ENCODE measurements around the gene NPHP4. TPM values are rescaled to one million over a fixed set of nuclear protein-coding genes. Genes with fewer than 3 reads are reported as not detected.

NPHP4 gene
- polyA plus RNA-seq, 1 of the 3 experiments (the other 2 are of a cell fraction), result 7.0 TPM

GRCh38 chr1:5977494-5978444 is 14.5 kb downstream of the NPHP4 start (continued):
- no peak for TF ChIP-seq GABPA (IDR thresholded peaks at IDR 0.05; ENCODE audit: low read depth)

GRCh38 chr1:5976726-5977493 is 15.3 kb downstream of the NPHP4 start:
- Histone ChIP-seq H3K9me2 (no peaks in the 10 kb centered on the region), H3K9me3 (no peaks in the 10 kb centered on the region), H3K36me3 (replicated peaks in 1 of 2; ENCODE audit: control insufficient read depth in 1 of 2, insufficient read depth in 2 of 2, low read length in 1 of 2) (peaks cover 0 to 3% of the 10 kb centered on the region in 2 experiments), H3K4me1 (ENCODE audit: control insufficient read depth in 1 of 2, insufficient read depth in 2 of 2, low read depth in 1 of 2, low read length in 1 of 2) (peaks cover 0 to 16% of the 10 kb centered on the region in 2 experiments; a peak in 1 of 4 replicates), H3K79me2 (ENCODE audit: insufficient read depth) (no peaks in the 10 kb centered on the region), H3K4me3 (ENCODE audit: low read depth in 2 of 2, low read length in 1 of 2) (no peak overlapping the region), H3K27ac (ENCODE audit: low read depth in 2 of 2, low read length in 1 of 2) (no peak overlapping the region), H3K9ac (no peak overlapping the region), H3F3A (replicated peaks; ENCODE audit: insufficient read depth) (peaks cover 3% of the 10 kb centered on the region), H4K20me1 (ENCODE audit: insufficient read depth) (no peaks in the 10 kb centered on the region), H3K4me2 (no peak overlapping the region), H2AFZ (ENCODE audit: low read depth) (no peak overlapping the region), H3K27me3 (ENCODE audit: insufficient read depth) (no peaks in the 10 kb centered on the region)
- no peak for DNase-seq
- ChIA-PET CTCF (interaction anchor here (0.7 to 3.3 kb wide), 5 partner anchors 10 to 231 kb away, joined by 3 to 16 read pairs (median 5); no protein-coding TSS in a partner anchor), POLR2A (no interaction called here)
- no peak for TF ChIP-seq CTCF (IDR thresholded peaks at IDR 0.05)
- TF ChIP-seq FOXJ3 (CRISPR knock-in tag; IDR thresholded peaks at IDR 0.05), result no peak
- no peak for TF ChIP-seq JUND (IDR thresholded peaks at IDR 0.05)
- TF ChIP-seq EP300 (IDR thresholded peaks at IDR 0.05; ENCODE audit: borderline replicate concordance in 1 of 2, low read depth in 1 of 2, low read length in 1 of 2), result no peak
- TF ChIP-seq TAF1 (IDR thresholded peaks at IDR 0.05; ENCODE audit: borderline replicate concordance, low read depth, low read length), result no peak
- TF ChIP-seq TEAD4 (IDR thresholded peaks at IDR 0.05; ENCODE audit: borderline replicate concordance, insufficient read depth), result no peak
- WGBS (ENCODE audit: low lambda C conversion rate), result 96% methylated on average over 23 of the region's 25 CpGs

- H3K4me1 ChIP-seq (ENCODE audit: control insufficient read depth in 1 of 2, insufficient read depth in 2 of 2, low read depth in 1 of 2, low read length in 1 of 2), result peaks cover 0 to 23% of the 10 kb centered on the region in 2 experiments; a peak in 1 of 4 replicates
- POLR2A ChIA-PET, result no interaction called here
- WGBS (ENCODE audit: low lambda C conversion rate), result 93% methylated on average over 16 of the region's 16 CpGs
Measured at GRCh38 chr1:5976231-5976630, 16.0 kb downstream of the NPHP4 start.

More at GRCh38 chr1:5976231-5976630, 16.0 kb downstream of the NPHP4 start:
- no peak overlapping the region for H3K4me3 ChIP-seq (ENCODE audit: low read depth in 2 of 2, low read length in 1 of 2)
- peaks cover 0 to 3% of the 10 kb centered on the region in 2 experiments for H3K36me3 ChIP-seq (replicated peaks in 1 of 2; ENCODE audit: control insufficient read depth in 1 of 2, insufficient read depth in 2 of 2, low read length in 1 of 2)
- no peaks in the 10 kb centered on the region for H3K9me3 ChIP-seq
- DNase-seq, result no peak
- TF ChIP-seq SMC3 (IDR thresholded peaks at IDR 0.05; ENCODE audit: low read depth, low read length), result no peak
- no peak for TF ChIP-seq ELF1 (IDR thresholded peaks at IDR 0.05)
- TF ChIP-seq YY1 (IDR thresholded peaks at IDR 0.05; ENCODE audit: low read depth), result no peak
- TF ChIP-seq RAD21 (IDR thresholded peaks at IDR 0.05; ENCODE audit: low read length), result no peak
- no peak for TF ChIP-seq CTCF (IDR thresholded peaks at IDR 0.05)
- no peak for TF ChIP-seq NRF1 (IDR thresholded peaks at IDR 0.05; ENCODE audit: low read depth, low read length)
- TF ChIP-seq FOSL2 (IDR thresholded peaks at IDR 0.05; ENCODE audit: borderline replicate concordance, low read depth), result no peak
- TF ChIP-seq, protein P1, sequence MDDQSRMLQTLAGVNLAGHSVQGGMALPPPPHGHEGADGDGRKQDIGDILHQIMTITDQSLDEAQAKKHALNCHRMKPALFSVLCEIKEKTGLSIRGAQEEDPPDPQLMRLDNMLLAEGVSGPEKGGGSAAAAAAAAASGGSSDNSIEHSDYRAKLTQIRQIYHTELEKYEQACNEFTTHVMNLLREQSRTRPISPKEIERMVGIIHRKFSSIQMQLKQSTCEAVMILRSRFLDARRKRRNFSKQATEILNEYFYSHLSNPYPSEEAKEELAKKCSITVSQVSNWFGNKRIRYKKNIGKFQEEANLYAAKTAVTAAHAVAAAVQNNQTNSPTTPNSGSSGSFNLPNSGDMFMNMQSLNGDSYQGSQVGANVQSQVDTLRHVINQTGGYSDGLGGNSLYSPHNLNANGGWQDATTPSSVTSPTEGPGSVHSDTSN (IDR thresholded peaks at IDR 0.05), result no peak
- TF ChIP-seq EP300 (IDR thresholded peaks at IDR 0.05; ENCODE audit: borderline replicate concordance in 1 of 2, low read depth in 1 of 2, low read length in 1 of 2), result no peak
- no peak for TF ChIP-seq USF1 (IDR thresholded peaks at IDR 0.05; ENCODE audit: borderline replicate concordance, low read depth)
- TF ChIP-seq TEAD4 (IDR thresholded peaks at IDR 0.05; ENCODE audit: borderline replicate concordance, insufficient read depth), result no peak
- no peak for TF ChIP-seq MXI1 (IDR thresholded peaks at IDR 0.05; ENCODE audit: low read depth, low read length)
- H3F3A ChIP-seq (replicated peaks; ENCODE audit: insufficient read depth), result peaks cover 3% of the 10 kb centered on the region
- no peak overlapping the region for H3K4me2 ChIP-seq
- no peaks in the 10 kb centered on the region for H3K79me2 ChIP-seq (ENCODE audit: insufficient read depth)
- CTCF ChIA-PET, result interaction anchor here (1.3 to 3.3 kb wide), 7 partner anchors 9 to 1320 kb away, joined by 4 to 55 read pairs (median 12); partner anchors contain the start of gene AJAP1
- no peaks in the 10 kb centered on the region for H3K9me2 ChIP-seq
- H4K20me1 ChIP-seq (ENCODE audit: insufficient read depth), result no peaks in the 10 kb centered on the region
- H3K9ac ChIP-seq, result no peak overlapping the region
- H3K27ac ChIP-seq (ENCODE audit: low read depth in 2 of 2, low read length in 1 of 2), result no peak overlapping the region
- no peak overlapping the region for H2AFZ ChIP-seq (ENCODE audit: low read depth)
- no peaks in the 10 kb centered on the region for H3K27me3 ChIP-seq (ENCODE audit: insufficient read depth)
